NCI-H2029 treated with DMSO at 0.1 percent for 48 hours (cell line): ENCODE measurements around the gene NUP42.

Experiments used
- DNase-seq: peaks from one replicate; lab custom pipeline; 2025; lab: John Stamatoyannopoulos, UW

NUP42 gene

GRCh38 chr7:23234569-23235296, 52.9 kb downstream of the NUP42 start:
- DNase-seq, result no peak

GRCh38 chr7:23235813-23236221, 54.0 kb downstream of the NUP42 start:
- DNase-seq, result no peak

GRCh38 chr7:23237000-23237399, 55.2 kb downstream of the NUP42 start:
- no peak for DNase-seq

GRCh38 chr7:23238983-23239652, 57.3 kb downstream of the NUP42 start:
- DNase-seq, result no peak

- DNase-seq, result no peak
Observed at GRCh38 chr7:23239698-23240097, 57.9 kb downstream of the NUP42 start.

GRCh38 chr7:23242321-23242720, 60.5 kb downstream of the NUP42 start:
- DNase-seq, result no peak

GRCh38 chr7:23242935-23243334, 61.1 kb downstream of the NUP42 start:
- no peak for DNase-seq

- DNase-seq, result no peak
Observed at GRCh38 chr7:23246555-23246954, 64.7 kb downstream of the NUP42 start, which contains the start of gene GPNMB. TSS of gene GPNMB (plus strand) at chr7:23246775. CDS start at chr7:23246858, 83 bp downstream.

- no peak for DNase-seq
Observed at GRCh38 chr7:23247046-23247602, 65.3 kb downstream of the NUP42 start.

- no peak for DNase-seq
Observed at GRCh38 chr7:23247603-23248335, 65.9 kb downstream of the NUP42 start.

GRCh38 chr7:23249486-23249885, 67.6 kb downstream of the NUP42 start:
- no peak for DNase-seq
